HG03432 (cell line): ENCODE results near the gene VPS8.

ENCODE experiments used
- ATAC-seq: cut with Tn5 transposase; IDR thresholded peaks from one replicate; pipeline ENCODE4 v1.9.1; 2021; ENCODE audit warnings: mild to moderate bottlenecking, moderate library complexity; ENCODE audit not compliant: unreplicated experiment

VPS8 gene

GRCh38 chr3:185042312-185043050 lies 230.5 kb downstream of the VPS8 start:
- no peak for ATAC-seq

DNA sequence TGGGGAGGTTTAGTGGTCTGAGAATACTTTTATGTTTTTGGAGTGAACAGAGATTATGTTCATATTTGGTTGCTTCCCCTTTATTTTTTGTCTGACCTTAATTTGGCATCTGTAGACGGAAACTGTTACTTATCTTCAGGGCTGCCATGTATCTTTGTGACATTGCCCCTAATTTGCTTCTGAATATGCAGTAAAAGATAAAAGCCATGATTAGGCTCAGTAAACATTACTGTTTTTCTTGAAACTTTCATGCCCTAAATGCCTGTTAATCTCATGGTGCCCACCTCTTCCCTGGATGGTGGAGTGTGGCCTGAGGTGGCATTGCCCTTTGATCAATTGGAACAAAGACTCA lies 234.2 kb downstream of the VPS8 start:
- ATAC-seq, result no peak

DNA sequence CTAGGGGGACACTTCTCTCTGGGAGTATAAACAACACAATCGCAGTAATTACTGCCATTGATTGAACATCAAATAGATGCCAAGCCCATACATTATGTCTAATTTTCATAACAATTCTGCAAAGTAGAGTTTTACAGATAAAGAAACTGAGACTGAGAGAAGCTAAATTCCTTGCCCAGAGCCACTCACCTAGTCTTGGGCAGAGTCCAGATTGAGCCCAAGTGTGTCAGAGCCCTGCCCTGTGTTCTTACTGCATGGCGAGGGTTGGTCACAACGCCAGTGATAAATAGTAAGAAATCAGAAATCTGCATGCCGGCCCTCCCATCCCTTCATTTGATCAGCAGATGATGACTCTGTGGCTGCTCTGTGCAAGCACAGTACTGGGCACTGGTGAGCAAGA lies 234.6 kb downstream of the VPS8 start:
- no peak for ATAC-seq

DNA sequence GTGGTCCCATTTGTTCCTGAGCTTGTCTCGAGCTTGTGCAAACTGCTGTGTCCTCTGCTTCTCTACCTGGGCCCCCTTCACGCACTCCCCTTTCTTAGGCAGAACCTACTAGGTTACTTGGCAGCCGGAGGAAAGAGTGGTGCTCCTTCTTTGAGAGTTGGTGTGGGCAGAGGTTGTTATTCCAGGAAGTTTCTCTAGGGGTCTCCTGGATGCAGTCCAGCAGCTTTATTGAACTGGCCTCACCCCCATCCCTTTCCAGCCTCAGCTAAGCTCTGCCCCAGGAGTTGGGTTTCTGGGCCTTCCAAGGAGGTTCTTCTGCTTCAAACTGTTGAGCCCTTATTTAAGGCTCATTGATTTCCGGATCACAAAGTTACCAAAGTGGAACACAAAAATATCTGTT lies 237.7 kb downstream of the VPS8 start:
- ATAC-seq, result no peak

- no peak for ATAC-seq
Observed at GRCh38 chr3:185051801-185052200, 239.8 kb downstream of the VPS8 start.

- no peak for ATAC-seq
Observed at GRCh38 chr3:185052631-185053030, 240.7 kb downstream of the VPS8 start.

GRCh38 chr3:185056908-185057307 lies 244.9 kb downstream of the VPS8 start:
- no peak for ATAC-seq

- ATAC-seq, result no peak
Observed at GRCh38 chr3:185057829-185058228, 245.9 kb downstream of the VPS8 start.

GRCh38 chr3:185058796-185059195 lies 246.8 kb downstream of the VPS8 start:
- no peak for ATAC-seq

DNA sequence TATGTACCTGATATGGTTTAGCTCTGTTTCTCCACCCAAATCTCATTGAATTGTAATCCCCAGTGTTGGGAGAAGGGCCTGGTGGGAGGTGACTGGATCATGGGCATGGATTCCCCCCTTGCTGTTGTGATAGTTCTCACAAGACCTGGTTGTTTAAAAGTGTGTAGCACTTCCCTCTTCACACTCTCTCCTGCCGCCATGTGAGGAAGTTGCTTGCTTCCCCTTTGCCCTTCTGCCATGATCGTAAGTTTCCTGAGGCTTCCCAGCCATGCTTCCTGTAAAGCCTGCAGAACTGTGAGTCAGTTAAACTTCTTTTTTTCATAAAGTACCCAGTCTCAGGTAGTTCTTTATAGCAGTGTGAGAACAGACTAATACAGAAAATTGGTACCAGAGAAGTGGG lies 247.8 kb downstream of the VPS8 start:
- ATAC-seq, result no peak

DNA sequence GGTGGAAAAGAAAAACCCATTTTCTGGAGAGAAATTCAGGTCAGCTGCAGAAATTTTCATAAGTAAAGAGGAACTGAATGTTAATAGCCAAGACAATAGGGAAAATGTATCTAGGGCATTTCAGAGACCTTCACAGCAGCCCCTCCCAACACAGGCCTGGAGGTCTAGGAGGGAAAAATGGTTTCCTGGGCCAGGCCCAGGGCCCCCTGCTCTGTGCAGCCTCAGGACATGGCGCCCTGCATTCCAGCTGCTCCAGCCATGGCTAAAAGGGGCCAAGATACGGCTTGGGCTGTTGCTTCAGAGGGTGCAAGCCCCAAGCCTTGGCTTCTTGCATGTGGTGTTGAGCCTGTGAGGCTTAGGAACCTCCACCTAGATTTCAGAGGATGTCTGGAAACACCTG lies 248.7 kb downstream of the VPS8 start:
- ATAC-seq, result no peak

DNA sequence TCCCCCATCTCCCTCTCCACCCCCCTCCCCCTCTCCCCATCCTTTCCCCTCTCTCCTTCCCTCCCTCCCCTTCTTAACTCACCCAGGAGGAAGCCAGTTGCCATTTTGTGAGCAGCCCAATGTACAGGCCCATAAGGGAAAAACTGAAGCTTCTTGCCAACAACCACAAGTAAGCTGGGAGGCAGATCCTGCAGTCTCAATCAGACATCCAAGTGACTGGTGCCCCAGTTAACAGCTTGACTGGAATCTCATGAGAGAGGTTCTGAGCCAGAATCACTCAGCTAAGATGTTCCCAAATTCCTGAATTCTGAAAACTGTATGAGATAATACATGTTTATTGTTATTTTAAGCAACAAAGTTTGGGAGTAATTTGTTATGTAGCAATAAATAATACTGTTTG lies 250.2 kb downstream of the VPS8 start:
- ATAC-seq, result no peak

GRCh38 chr3:185063431-185063830 lies 251.5 kb downstream of the VPS8 start:
- ATAC-seq, result no peak

DNA sequence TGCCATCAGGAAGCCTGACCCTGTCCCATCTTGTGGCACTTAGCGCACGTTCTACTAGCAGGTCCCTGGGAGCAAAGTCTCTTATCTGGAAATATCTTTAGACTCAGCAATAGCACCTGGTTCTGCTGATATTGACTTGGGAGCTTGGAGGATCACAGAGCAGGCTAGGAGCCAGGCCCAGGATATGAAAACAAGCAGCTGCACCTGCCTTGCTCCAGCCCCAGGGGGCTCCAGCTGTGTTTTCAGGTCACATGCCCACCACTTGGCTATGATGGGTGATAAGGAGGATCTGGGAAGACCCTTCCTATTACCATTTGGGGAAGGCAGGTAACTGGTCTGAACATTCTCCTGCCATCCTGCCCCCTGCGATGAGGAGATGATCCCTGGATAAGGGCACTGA lies 253.1 kb downstream of the VPS8 start:
- ATAC-seq, result no peak

- no peak for ATAC-seq
Observed at GRCh38 chr3:185066251-185066650, 254.3 kb downstream of the VPS8 start.

- ATAC-seq, result no peak
Observed at GRCh38 chr3:185067173-185067572, 255.2 kb downstream of the VPS8 start.

DNA sequence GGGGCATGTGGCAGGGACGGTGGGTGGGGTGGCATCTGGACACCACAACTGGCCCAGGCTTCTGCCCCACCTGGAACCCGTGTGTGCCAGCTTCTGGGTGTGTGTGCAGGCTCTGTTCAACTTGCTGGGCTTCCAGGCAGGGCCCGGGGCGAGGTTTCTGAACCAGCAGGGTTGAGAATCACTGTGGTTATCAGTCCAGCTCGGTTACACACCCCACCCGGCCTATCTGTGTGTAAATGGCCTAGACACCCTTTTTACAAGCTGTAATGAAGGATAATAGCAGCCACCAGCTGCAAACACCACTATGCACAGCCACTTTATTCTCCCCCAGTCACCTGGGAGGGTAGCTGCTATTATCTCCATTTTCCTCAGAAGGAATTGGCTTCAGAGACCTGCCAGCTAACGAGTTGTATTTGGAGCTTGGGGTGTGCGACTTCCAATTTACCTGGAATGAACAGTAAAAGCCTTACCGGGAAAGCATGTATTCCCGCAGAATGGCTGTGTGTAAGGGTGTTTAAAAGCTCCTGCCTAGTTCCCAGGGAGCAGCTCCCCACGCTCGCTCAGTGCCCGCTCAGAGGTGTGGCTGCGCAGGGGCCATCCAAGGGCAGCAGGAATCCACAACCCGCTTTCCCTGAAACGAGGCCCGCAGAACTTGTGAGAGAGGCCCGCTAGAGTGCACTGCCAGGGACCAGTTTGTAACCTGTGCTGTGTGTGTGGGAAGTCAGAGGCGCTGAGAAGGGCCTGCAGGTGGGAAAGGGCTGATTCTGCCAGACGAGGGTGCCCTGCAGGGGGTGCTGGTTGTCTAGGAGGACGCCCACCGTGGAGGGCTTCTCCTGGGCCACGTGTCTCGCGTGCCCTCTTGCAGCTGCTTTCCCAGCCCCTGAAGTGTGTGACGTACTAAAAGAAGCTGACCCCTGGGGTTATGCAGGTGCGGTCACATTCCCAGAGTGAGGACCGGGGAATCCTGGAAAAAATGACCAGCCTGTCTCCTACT lies 257.4 kb downstream of the VPS8 start:
- no peak for ATAC-seq

DNA sequence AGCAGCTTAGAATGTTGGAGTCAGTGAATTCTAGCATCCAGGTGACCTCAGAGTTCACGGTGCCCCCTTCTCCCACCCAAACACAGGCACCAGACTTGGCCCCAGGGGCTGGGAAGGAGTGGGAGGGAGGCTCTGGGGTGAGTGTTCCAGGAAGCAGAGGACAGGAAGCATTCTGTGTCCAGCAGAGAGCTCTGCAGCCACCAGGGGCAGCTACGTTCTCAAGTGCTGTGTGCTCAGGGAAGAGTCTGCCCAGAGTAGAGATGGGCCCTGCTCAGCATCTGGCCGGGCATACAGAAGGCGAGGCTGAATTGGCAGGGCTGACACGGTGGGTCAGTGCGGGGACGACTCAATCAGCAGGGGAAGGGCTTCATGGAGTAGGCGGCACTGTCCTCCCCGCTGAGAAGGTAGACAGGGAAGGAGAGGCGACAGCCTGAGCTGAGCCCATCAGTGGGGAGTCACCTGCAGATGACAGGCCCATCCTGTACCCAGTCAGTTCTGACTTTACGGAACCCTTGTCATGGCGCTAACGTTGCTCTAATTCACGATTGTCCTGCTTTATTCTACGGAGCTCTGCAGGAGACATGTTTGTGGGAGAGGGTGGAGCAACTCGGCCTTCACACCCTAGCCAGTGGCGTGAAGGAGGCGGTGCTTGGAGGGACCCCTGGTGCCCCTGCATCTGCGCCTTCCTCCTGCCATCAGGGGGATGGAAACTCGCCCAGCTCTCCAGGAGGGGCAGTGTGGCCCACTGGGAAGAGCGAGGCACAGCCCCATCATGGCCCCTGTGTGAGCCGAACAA lies 258.7 kb downstream of the VPS8 start:
- no peak for ATAC-seq

DNA sequence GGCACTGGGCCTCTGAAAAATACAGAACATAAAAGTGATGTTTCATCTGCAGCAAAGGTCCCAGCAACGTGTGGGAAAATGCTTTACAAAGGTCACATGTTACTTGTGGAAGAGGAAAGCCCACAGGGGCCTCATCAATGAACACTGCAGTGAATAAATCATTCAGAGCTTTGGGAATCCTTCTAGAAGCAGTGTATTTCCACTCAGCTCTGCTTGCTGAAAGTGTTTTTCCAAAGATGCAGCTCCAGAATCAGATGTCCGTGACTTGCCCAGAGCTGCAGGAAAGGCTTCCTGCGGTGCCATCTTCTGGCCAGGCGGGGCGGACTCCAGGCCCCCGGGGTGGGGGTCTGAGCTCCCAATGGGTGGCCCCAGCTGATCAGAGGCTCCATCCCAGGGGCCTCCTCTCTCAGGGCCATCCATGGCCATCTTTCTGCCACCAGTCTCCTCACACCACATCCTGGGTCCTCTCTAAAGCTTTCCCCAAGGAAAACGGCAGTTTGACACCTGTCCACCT lies 259.4 kb downstream of the VPS8 start:
- no peak for ATAC-seq

DNA sequence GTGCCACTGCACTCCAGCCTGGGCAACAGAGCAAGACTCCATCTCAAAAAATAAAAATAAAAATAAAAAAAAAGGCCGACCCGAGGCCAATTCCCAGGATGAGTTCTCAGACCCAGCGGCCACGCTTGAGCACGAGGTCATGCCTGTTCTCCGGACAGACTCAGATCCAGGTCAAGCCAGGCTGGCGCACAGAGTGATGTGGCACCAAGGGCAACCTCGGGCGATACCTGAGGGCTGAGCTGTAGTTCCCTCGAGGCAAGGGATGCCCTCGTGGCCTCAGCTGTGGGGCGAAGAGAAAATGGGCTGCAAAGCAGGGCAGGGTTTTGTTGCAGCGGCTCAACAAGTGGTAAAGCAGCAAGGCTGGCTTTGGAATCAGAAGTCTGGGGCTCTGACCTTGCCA lies 263.6 kb downstream of the VPS8 start:
- ATAC-seq, result no peak

- ATAC-seq, result no peak
Observed at GRCh38 chr3:185076219-185076618, 264.3 kb downstream of the VPS8 start.
